ENCODE results near the gene CRLF2.

GRCh38 chrX:1261285-1261684, 48.8 kb upstream of the CRLF2 start:
- TF ChIP-seq CTCF (IDR thresholded peaks at IDR 0.05): no peak
- TF ChIP-seq POLR2A (IDR thresholded peaks at IDR 0.05): no peak
